WTC11 (cell line): ENCODE measurements around the gene KSR1.

Experiments
- ATF1 ChIP-seq: sonication (generic); formaldehyde crosslinking; IDR thresholded peaks from 2 replicates; pipeline ENCODE4 v1.8.1; 2023; ENCODE audit warnings: mild to moderate bottlenecking, moderate library complexity, missing genetic modification reagents
- RELA ChIP-seq: sonication (generic); formaldehyde crosslinking; IDR thresholded peaks from 2 replicates; pipeline ENCODE4 v1.8.1; 2022; ENCODE audit warnings: missing genetic modification reagents, mild to moderate bottlenecking, borderline replicate concordance
- ZNF512 ChIP-seq: sonication (generic); formaldehyde crosslinking; IDR thresholded peaks from 2 replicates; pipeline ENCODE4 v1.8.1; 2022; ENCODE audit warnings: missing genetic modification reagents, borderline replicate concordance

- TF ChIP-seq ATF1 (CRISPR knock-in tag) (no peak), RELA (CRISPR knock-in tag) (no peak), ZNF512 (CRISPR knock-in tag) (no peak)
Measured at GRCh38 chr17:27543958-27544349, 87.7 kb downstream of the KSR1 start.
